ENCODE results near the gene RAPH1.
A peak's percentile ranks its signal among the peaks of the same experiment; 100 is the strongest.
"Not testable (repeated sequence)": the region's sequence is repeated elsewhere in the genome, so short reads cannot be mapped to it uniquely, and the experiment has no call there.

RAPH1 gene

DNA sequence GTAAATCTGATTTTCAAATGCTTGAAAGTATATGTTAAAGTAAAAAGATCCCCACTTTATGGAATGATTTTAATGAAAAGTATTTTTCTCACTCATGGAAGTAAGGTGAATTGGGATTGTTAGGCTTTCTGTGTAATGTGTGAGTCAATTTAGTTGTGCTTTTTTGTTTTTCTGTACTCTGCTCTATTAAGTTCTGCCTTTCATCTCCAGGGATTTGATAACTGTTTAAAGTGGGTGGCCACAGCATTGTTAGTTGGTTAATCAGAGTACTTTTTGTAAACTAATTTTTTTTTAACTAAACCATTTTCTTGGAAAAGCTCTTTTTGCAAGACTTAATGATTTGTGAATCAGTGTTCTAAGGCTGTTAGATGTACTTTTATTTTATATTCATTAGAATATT, 130.1 kb downstream of the RAPH1 start:
- TF ChIP-seq, protein P1, sequence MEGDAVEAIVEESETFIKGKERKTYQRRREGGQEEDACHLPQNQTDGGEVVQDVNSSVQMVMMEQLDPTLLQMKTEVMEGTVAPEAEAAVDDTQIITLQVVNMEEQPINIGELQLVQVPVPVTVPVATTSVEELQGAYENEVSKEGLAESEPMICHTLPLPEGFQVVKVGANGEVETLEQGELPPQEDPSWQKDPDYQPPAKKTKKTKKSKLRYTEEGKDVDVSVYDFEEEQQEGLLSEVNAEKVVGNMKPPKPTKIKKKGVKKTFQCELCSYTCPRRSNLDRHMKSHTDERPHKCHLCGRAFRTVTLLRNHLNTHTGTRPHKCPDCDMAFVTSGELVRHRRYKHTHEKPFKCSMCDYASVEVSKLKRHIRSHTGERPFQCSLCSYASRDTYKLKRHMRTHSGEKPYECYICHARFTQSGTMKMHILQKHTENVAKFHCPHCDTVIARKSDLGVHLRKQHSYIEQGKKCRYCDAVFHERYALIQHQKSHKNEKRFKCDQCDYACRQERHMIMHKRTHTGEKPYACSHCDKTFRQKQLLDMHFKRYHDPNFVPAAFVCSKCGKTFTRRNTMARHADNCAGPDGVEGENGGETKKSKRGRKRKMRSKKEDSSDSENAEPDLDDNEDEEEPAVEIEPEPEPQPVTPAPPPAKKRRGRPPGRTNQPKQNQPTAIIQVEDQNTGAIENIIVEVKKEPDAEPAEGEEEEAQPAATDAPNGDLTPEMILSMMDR (IDR thresholded peaks at IDR 0.05; ENCODE audit: low read depth, low read length): no peak
- DNase-seq (ENCODE audit: low read depth, low spot score): peak; percentile 60
- in situ Hi-C loops (cut with HindIII; ENCODE audit: low sequenced_read_pairs): no loop called here
- H3K4me3 ChIP-seq (ENCODE audit: low read depth, low read length): no peak overlapping the region

DNA sequence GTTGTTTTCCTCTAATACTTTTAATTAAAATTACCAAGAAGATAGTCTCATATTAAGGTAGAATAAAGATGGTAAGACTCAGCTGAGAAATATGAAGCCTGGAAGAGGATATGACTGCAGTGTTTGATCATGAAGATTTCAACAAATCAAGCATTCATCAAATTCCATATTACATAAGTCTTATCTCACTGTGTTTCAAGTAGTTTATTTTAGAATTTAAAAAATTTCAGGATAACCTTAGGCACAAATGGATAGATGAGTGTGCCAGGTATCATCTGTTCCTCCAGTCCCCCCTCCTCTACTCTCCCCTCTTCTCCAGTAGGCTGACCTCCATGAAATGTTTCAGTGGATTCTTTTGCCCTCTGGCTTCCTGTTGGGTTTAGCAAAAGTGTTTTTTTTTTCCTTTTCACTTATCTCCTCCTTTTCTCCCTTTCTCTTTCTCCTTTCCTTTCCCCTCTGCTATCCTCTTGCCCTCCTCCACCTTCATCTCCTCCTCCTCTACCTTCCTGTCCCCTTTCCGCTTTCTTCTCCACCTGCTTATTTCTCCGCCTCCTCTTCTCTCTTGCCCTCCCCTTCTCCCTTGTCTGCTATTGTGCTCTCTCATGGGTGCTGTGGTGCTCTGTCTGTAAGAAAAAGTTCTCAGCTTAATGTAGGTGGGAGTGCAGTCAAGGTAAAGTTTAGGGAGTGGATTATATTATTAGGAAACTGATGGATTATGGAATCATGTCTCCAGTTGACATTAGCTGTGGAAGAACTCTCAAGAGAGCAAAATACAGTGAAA, 134.1 kb downstream of the RAPH1 start:
- in situ Hi-C loops (cut with HindIII; ENCODE audit: low sequenced_read_pairs): no loop called here

DNA sequence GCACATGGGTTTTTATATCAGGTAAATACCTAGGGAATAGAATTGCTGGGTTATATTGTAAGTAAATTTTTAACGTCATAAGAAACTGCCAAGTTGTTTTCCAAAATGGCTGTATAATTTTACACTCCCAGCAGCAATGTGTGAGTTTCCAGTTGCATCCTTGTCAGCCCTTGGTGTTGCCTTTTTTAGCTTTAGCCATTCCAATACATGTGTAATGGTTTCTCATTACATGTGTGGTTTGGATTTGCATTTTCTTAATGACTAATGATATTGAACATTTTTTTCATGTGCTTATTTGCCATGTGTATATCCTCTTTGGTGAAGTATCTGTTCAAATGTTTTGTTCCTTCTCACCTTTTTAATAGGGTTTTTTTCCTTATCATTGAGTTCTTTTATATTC, 136.1 kb downstream of the RAPH1 start:
- TF ChIP-seq, protein P1 (IDR thresholded peaks at IDR 0.05; ENCODE audit: low read depth, low read length): no peak
- in situ Hi-C loops (cut with HindIII; ENCODE audit: low sequenced_read_pairs): no loop called here
- no peak overlapping the region for H3K4me3 ChIP-seq (ENCODE audit: low read depth, low read length)
- DNase-seq (ENCODE audit: low read depth, low spot score): no peak

More for the DNA sequence above, 134.1 kb downstream of the RAPH1 start:
- DNase-seq (ENCODE audit: low read depth, low spot score): peak; percentile 16
- H3K4me3 ChIP-seq (ENCODE audit: low read depth, low read length): no peak overlapping the region
- TF ChIP-seq, protein P1 (IDR thresholded peaks at IDR 0.05; ENCODE audit: low read depth, low read length): no peak

DNA sequence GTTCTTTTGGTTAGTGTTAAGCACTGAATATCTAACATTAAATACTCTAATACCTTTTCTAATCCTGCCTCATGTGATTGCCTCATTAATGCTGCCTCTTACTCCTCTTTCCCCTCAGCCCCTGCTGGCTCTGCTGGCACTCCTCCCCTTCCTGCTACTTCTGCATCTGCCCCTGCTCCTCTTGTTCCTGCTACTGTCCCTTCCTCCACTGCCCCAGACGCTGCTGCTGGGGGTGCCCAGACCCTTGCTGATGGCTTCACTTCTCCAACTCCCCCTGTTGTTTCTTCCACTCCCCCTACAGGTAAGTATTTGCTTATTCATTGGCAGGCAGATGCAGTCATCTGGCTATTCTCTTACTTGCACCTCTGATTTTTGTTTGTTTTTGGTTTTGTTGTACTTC, 138.4 kb downstream of the RAPH1 start:
- TF ChIP-seq, protein P1 (IDR thresholded peaks at IDR 0.05; ENCODE audit: low read depth, low read length): peak; percentile 41
- DNase-seq (ENCODE audit: low read depth, low spot score): no peak
- in situ Hi-C loops (cut with HindIII; ENCODE audit: low sequenced_read_pairs): no loop called here
- no peak overlapping the region for H3K4me3 ChIP-seq (ENCODE audit: low read depth, low read length)

DNA sequence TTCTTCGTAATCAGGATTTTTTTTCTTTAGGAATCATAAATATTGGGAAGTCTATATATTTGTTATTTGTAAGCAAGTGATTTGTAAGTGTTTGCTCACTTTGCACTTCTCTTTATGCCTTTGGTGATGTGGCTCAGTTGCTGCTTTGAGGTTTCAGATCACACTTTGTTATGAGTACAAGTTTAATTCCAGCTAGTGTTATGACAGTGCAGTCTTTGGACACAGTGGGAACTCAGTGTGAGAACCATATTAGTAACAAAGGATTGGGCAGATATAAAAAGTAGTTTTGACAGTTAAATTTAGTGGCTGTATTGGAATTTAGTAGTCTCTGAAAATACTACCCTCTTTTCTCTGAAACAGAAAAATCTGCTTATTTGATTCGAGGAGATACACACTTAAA, 139.2 kb downstream of the RAPH1 start:
- in situ Hi-C loops (cut with HindIII; ENCODE audit: low sequenced_read_pairs): no loop called here
- no peak for DNase-seq (ENCODE audit: low read depth, low spot score)
- TF ChIP-seq, protein P1 (IDR thresholded peaks at IDR 0.05; ENCODE audit: low read depth, low read length): no peak
- no peak overlapping the region for H3K4me3 ChIP-seq (ENCODE audit: low read depth, low read length)

DNA sequence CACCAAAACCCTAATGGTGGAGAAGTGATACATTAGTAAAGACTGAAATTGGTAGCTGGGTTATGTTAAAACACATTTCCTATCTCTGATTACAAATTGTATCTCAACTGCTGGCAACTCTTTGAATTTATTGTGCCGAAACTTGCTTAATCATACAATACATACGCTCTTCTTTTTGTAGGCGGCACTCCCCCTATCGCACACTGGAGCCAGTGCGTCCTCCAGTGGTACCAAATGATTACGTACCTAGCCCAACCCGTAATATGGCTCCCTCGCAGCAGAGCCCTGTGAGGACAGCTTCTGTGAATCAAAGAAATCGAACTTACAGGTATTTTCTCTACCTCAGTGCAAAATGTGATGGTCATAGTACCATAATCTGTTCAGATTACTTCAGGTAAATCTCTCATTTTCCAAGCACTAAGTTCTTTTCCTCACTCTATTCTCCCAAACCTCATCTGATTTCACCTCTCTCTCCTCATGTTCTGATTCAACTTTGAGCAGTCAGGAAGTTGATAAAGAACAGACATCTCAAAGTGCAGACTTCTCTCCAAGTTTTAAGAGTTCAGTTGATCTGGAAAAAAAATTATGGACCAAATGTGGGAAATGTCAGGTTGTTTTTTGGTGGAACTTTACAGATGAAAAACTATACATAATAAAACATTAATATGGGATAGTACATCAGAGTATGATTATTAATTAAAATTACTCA, 140.4 kb downstream of the RAPH1 start:
- in situ Hi-C loops (cut with HindIII; ENCODE audit: low sequenced_read_pairs): no loop called here
- TF ChIP-seq, protein P1 (IDR thresholded peaks at IDR 0.05; ENCODE audit: low read depth, low read length): no peak
- no peak overlapping the region for H3K4me3 ChIP-seq (ENCODE audit: low read depth, low read length)
- no peak for DNase-seq (ENCODE audit: low read depth, low spot score)

DNA sequence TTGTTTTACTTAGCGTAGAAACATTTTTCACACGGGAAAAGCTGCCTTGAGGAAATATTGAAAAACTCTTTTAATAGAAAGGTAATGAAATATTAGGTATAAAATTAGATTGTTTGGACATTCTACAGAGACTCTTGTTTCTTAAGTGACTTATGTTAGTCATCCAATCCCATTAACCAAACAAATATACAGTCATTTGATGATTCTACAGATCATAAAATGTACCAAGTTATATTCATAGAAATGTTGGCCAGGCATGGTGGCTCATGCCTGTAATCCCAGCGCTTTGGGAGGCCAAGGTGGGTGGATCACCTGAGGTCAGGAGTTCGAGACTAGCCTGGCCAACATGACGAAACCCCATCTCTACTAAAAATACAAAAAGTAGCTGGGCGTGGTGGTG, 146.9 kb downstream of the RAPH1 start:
- DNase-seq (ENCODE audit: low read depth, low spot score); in situ Hi-C loops (cut with HindIII; ENCODE audit: low sequenced_read_pairs): not testable (repeated sequence)

More for the DNA sequence above, 146.9 kb downstream of the RAPH1 start:
- not testable (repeated sequence) for H3K4me3 ChIP-seq (ENCODE audit: low read depth, low read length)
